Neural cell (in vitro differentiated cells): ENCODE data around the gene PUSL1. TPM values are rescaled to one million over a fixed set of nuclear protein-coding genes. Genes with fewer than 3 reads are reported as not detected.

Source experiments
- H2AFZ ChIP-seq: fragments of 200-600, 300-800 bp; sonication (generic), shearing (Covaris generic); 2 replicates; pipeline ENCODE4 v1.6.0; 2014; ENCODE audit warnings: low read depth, mild to moderate bottlenecking, antibody characterized with exemption, low read length, moderate library complexity
- H3F3A ChIP-seq: fragments of 200-600 bp; shearing (Covaris generic); 2 replicates; pipeline ENCODE4 v1.6.1; 2016; ENCODE audit warnings: mild to moderate bottlenecking, moderate library complexity, mixed read lengths, antibody characterized with exemption, low read length; ENCODE audit not compliant: insufficient read depth, poor library complexity, severe bottlenecking
- H3K27ac ChIP-seq: fragments of 200-600, 300-800 bp; sonication (generic), shearing (Covaris generic); 2 replicates; pipeline ENCODE4 v1.5.1; 2014; ENCODE audit warnings: mild to moderate bottlenecking, low read length, moderate library complexity
- H3K27me3 ChIP-seq: fragments of 300-800, 200-600 bp; sonication (generic), shearing (Covaris generic); 2 replicates; pipeline ENCODE4 v1.6.0; 2014; ENCODE audit warnings: mild to moderate bottlenecking, low read depth, low read length, moderate library complexity; ENCODE audit not compliant: insufficient read depth
- H3K36me3 ChIP-seq: fragments of 300-800, 200-600 bp; sonication (generic), shearing (Covaris generic); 2 replicates; pipeline ENCODE4 v1.5.1; 2014; ENCODE audit warnings: mild to moderate bottlenecking, antibody characterized with exemption, low read length, moderate library complexity; ENCODE audit not compliant: insufficient read depth
- H3K4me2 ChIP-seq: fragments of 300-800, 200-600 bp; sonication (generic), shearing (Covaris generic); 2 replicates; pipeline ENCODE4 v1.6.0; 2014; ENCODE audit warnings: mild to moderate bottlenecking, low read length
- H3K4me3 ChIP-seq: fragments of 300-800, 200-600 bp; sonication (generic), shearing (Covaris generic); 2 replicates; pipeline ENCODE4 v1.5.1; 2014; ENCODE audit warnings: mild to moderate bottlenecking, low read length, moderate library complexity
- H3K79me2 ChIP-seq: fragments of 200-600 bp; shearing (Covaris generic); replicated peaks from 2 replicates; pipeline ENCODE4 v1.6.0; 2014; ENCODE audit warnings: mild to moderate bottlenecking, low read length, moderate library complexity; ENCODE audit not compliant: insufficient read depth
- H3K9ac ChIP-seq: fragments of 300-800, 200-600 bp; sonication (generic), shearing (Covaris generic); 2 replicates; pipeline ENCODE4 v1.6.1; 2016; ENCODE audit warnings: mild to moderate bottlenecking, low read length, mixed read lengths
- H3K9me2 ChIP-seq: fragments of 200-600 bp; shearing (Covaris generic); 2 replicates; pipeline ENCODE4 v1.6.1; 2016; ENCODE audit warnings: mild to moderate bottlenecking, low read length, mixed read lengths; ENCODE audit not compliant: insufficient read depth
- H3K9me3 ChIP-seq: fragments of 200-600, 300-800 bp; sonication (generic), shearing (Covaris generic); 2 replicates; pipeline ENCODE4 v1.6.1; 2016; ENCODE audit warnings: mild to moderate bottlenecking, mixed run types, low read length, moderate library complexity, mixed read lengths
- H4K20me1 ChIP-seq: fragments of 200-600 bp; shearing (Covaris generic); 2 replicates; pipeline ENCODE4 v1.6.1; 2016; ENCODE audit warnings: mild to moderate bottlenecking, mixed run types; ENCODE audit not compliant: insufficient read depth
- EP300 ChIP-seq: fragments of 450-650 bp; conservative IDR thresholded peaks from 2 replicates; pipeline ENCODE4 v1.6.1; 2014; ENCODE audit warnings: antibody characterized with exemption, mild to moderate bottlenecking, moderate library complexity; ENCODE audit not compliant: poor library complexity, severe bottlenecking
- EZH2 ChIP-seq: fragments of 200-600, 300-800 bp; shearing (Covaris generic), sonication (generic); IDR thresholded peaks from 2 replicates; pipeline ENCODE4 v1.6.1; 2014; ENCODE audit warnings: antibody characterized with exemption, low read length, borderline replicate concordance, mild to moderate bottlenecking; ENCODE audit not compliant: insufficient read depth, poor library complexity, severe bottlenecking
- MXI1 ChIP-seq: fragments of 450-650 bp; conservative IDR thresholded peaks from 2 replicates; pipeline ENCODE4 v1.6.1; 2014; ENCODE audit warnings: antibody characterized with exemption, mild to moderate bottlenecking; ENCODE audit not compliant: poor library complexity, severe bottlenecking
- POLR2AphosphoS5 ChIP-seq: IDR thresholded peaks from 2 replicates; pipeline ENCODE4 v1.6.1; 2012
- RAD21 ChIP-seq: fragments of 450-650 bp; conservative IDR thresholded peaks from 2 replicates; pipeline ENCODE4 v1.6.1; 2014; ENCODE audit warnings: antibody characterized with exemption, mild to moderate bottlenecking, moderate library complexity
- SMC3 ChIP-seq: fragments of 450-650 bp; conservative IDR thresholded peaks from 2 replicates; pipeline ENCODE4 v1.6.1; 2014; ENCODE audit warnings: antibody characterized with exemption, mild to moderate bottlenecking, moderate library complexity; ENCODE audit not compliant: poor library complexity
- TAF1 ChIP-seq: IDR thresholded peaks from 2 replicates; pipeline ENCODE4 v1.6.1; 2012; ENCODE audit warnings: low read depth
- polyA plus RNA-seq: library from polyadenylated mRNA; depleted of rRNA; stranded (reverse); fragments of >200 nt; gene quantifications from 2 replicates; pipeline ENCODE4 v1.2.3, GENCODE V29; 2014
- TF ChIP-seq, protein P1 (sequence below): IDR thresholded peaks from 2 replicates; pipeline ENCODE4 v1.6.1; 2012; ENCODE audit warnings: borderline replicate concordance
- TF ChIP-seq, protein P2 (sequence below): fragments of 450-650 bp; IDR thresholded peaks from 2 replicates; pipeline ENCODE4 v1.5.1; 2014; ENCODE audit warnings: antibody characterized with exemption, mild to moderate bottlenecking, moderate library complexity; ENCODE audit not compliant: poor library complexity, severe bottlenecking

The PUSL1 gene
- polyA plus RNA-seq, 1 donor from 2014 or later = 25.0 TPM

DNA sequence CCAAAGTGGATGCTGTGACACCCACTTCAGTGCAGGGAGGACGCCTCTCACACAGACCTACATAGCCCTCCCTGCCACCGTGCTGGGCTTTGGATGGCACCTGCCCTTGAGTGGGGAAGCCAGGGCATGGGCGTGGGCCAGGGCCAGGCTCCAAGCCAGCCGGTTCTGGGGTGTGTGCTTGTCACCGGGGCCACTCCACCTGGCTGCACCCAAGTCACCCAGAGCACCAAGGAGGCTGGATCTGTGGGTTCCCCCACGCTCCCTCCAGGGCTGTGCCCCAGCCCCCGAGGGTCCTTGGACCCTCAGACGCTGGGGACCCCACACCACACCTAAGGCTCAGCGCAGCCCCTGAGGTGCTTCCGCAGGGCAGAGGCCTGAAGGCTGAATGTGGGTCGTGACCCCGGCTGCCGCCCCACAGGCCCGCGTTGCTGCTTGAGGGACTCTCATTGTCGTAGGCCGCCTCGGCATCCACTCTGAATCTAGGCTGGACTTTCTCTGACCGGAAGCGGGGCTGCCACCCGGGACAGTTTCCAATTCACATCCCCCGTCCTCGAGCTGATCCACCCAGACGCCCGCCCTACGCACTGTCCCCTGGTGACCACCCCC, 48.5 kb downstream of the PUSL1 start:
- no peaks in the 10 kb centered on the region for H3F3A ChIP-seq
- H3K9me2 ChIP-seq = no peaks in the 10 kb centered on the region
- H2AFZ ChIP-seq = no peak overlapping the region
- no peaks in the 10 kb centered on the region for H3K9me3 ChIP-seq
- no peak overlapping the region for H3K4me3 ChIP-seq
- no peak overlapping the region for H3K27ac ChIP-seq
- H3K27me3 ChIP-seq = peaks cover 26% of the 10 kb centered on the region
- TF ChIP-seq EZH2 (no peak), RAD21 (no peak), EP300 (no peak), TAF1 (no peak), POLR2AphosphoS5 (no peak), SMC3 (no peak), MXI1 (no peak)
- TF ChIP-seq, protein P1, sequence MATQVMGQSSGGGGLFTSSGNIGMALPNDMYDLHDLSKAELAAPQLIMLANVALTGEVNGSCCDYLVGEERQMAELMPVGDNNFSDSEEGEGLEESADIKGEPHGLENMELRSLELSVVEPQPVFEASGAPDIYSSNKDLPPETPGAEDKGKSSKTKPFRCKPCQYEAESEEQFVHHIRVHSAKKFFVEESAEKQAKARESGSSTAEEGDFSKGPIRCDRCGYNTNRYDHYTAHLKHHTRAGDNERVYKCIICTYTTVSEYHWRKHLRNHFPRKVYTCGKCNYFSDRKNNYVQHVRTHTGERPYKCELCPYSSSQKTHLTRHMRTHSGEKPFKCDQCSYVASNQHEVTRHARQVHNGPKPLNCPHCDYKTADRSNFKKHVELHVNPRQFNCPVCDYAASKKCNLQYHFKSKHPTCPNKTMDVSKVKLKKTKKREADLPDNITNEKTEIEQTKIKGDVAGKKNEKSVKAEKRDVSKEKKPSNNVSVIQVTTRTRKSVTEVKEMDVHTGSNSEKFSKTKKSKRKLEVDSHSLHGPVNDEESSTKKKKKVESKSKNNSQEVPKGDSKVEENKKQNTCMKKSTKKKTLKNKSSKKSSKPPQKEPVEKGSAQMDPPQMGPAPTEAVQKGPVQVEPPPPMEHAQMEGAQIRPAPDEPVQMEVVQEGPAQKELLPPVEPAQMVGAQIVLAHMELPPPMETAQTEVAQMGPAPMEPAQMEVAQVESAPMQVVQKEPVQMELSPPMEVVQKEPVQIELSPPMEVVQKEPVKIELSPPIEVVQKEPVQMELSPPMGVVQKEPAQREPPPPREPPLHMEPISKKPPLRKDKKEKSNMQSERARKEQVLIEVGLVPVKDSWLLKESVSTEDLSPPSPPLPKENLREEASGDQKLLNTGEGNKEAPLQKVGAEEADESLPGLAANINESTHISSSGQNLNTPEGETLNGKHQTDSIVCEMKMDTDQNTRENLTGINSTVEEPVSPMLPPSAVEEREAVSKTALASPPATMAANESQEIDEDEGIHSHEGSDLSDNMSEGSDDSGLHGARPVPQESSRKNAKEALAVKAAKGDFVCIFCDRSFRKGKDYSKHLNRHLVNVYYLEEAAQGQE = no peak
- TF ChIP-seq, protein P2, sequence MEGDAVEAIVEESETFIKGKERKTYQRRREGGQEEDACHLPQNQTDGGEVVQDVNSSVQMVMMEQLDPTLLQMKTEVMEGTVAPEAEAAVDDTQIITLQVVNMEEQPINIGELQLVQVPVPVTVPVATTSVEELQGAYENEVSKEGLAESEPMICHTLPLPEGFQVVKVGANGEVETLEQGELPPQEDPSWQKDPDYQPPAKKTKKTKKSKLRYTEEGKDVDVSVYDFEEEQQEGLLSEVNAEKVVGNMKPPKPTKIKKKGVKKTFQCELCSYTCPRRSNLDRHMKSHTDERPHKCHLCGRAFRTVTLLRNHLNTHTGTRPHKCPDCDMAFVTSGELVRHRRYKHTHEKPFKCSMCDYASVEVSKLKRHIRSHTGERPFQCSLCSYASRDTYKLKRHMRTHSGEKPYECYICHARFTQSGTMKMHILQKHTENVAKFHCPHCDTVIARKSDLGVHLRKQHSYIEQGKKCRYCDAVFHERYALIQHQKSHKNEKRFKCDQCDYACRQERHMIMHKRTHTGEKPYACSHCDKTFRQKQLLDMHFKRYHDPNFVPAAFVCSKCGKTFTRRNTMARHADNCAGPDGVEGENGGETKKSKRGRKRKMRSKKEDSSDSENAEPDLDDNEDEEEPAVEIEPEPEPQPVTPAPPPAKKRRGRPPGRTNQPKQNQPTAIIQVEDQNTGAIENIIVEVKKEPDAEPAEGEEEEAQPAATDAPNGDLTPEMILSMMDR = no peak
- no peak overlapping the region for H3K4me2 ChIP-seq
- H4K20me1 ChIP-seq = no peaks in the 10 kb centered on the region
- no peaks in the 10 kb centered on the region for H3K79me2 ChIP-seq
- no peaks in the 10 kb centered on the region for H3K36me3 ChIP-seq
- no peak overlapping the region for H3K9ac ChIP-seq

DNA sequence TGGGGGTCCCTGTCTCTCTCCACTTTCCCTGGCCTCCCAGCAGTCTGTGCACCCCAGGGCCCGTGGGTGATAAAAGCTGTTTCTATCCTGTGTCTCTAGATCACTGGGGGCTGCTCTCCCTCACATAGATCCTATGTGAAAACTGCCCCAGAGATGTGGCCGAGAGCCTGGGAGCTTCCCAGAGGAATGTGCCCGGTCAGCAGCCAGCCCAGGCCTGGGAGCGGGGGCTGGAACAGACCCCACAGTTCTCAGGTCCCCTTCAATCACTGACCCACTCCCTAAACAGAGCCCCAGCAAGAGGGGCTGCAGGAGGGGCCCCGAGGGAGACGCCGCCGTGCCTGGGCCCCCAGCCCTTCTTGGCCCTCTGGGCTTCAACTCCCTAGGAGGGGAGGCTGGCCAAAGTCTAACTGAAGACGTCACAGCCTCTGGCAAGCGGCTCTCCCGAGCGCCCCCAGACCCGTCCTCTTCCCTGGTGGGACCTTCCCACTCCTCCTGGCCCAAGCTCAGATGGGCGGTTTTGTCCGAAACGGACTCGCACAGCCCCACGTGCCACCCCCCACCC, 49.6 kb downstream of the PUSL1 start:
- H3K4me3 ChIP-seq = no peak overlapping the region
- H3K9ac ChIP-seq = no peak overlapping the region
- H3K4me2 ChIP-seq = no peak overlapping the region
- no peak overlapping the region for H2AFZ ChIP-seq
- H3F3A ChIP-seq = no peaks in the 10 kb centered on the region
- no peaks in the 10 kb centered on the region for H4K20me1 ChIP-seq
- TF ChIP-seq SMC3 (no peak), MXI1 (no peak)
- no peaks in the 10 kb centered on the region for H3K36me3 ChIP-seq
- H3K79me2 ChIP-seq = no peaks in the 10 kb centered on the region
- H3K27me3 ChIP-seq = peaks cover 24% of the 10 kb centered on the region
- H3K9me2 ChIP-seq = no peaks in the 10 kb centered on the region
- no peak overlapping the region for H3K27ac ChIP-seq
- no peaks in the 10 kb centered on the region for H3K9me3 ChIP-seq
